Peyer's patch (tissue), 4 donors: ENCODE data around the gene SCUBE3. TPM values are rescaled to one million over a fixed set of nuclear protein-coding genes. Genes with fewer than 3 reads are reported as not detected.

Source experiments
- DNase-seq, 3 donors: peaks; one replicate each; pipeline ENCODE4 v3.0.0-alpha.2; 2017 to 2019
- H3K27ac ChIP-seq, 4 donors: fragments of 200-600 bp; sonication (generic); one replicate each; pipeline ENCODE4 v1.5.1; 2016 to 2019
- H3K27me3 ChIP-seq, 2 donors: fragments of 200-600 bp; sonication (generic); one replicate each; pipeline ENCODE4 v1.5.1; 2019
- H3K36me3 ChIP-seq, 3 donors: fragments of 200-600 bp; sonication (generic); one replicate each; pipeline ENCODE4 v1.5.1; 2016 to 2019
- H3K4me1 ChIP-seq, 4 donors: fragments of 200-600 bp; sonication (generic); one replicate each; pipeline ENCODE4 v1.5.1; 2016 to 2019
- H3K4me3 ChIP-seq, 4 donors: fragments of 200-600 bp; sonication (generic); 1 replicate in 3 of 4; 2 replicates in 1 of 4; pipeline ENCODE4 v1.5.1; 2016 to 2019; ENCODE audit warnings: mild to moderate bottlenecking in 1 of 4
- H3K9me3 ChIP-seq, 4 donors: fragments of 200-600 bp; sonication (generic); one replicate each; pipeline ENCODE4 v1.5.1; 2016 to 2019; ENCODE audit warnings: mild to moderate bottlenecking in 1 of 4
- POLR2A ChIP-seq, 2 donors: fragments of 450-650 bp; IDR thresholded peaks; one replicate each; pipeline ENCODE4 v1.5.1; 2017; ENCODE audit warnings: antibody characterized with exemption in 2 of 2, mild to moderate bottlenecking in 2 of 2, moderate library complexity in 2 of 2
- total RNA-seq, 4 donors: library from RNA; depleted of rRNA; stranded (reverse); fragments of >200 nt; gene quantifications; one replicate each; pipeline ENCODE4 v1.1.0, GENCODE V29; 2016
- TF ChIP-seq, protein P1 (sequence below), 6 experiments: fragments of 450-650 bp in 4 of 6; fragments of 200-600 bp in 2 of 6; sonication (generic) in 1 of 6; IDR thresholded peaks; one replicate each; pipeline ENCODE4 v1.5.1; 2017 to 2019; ENCODE audit warnings: antibody characterized with exemption in 6 of 6, mild to moderate bottlenecking in 3 of 6, moderate library complexity in 1 of 6

Gene SCUBE3
- total RNA-seq, 4 donors from 2014 or later, result not detected

DNA sequence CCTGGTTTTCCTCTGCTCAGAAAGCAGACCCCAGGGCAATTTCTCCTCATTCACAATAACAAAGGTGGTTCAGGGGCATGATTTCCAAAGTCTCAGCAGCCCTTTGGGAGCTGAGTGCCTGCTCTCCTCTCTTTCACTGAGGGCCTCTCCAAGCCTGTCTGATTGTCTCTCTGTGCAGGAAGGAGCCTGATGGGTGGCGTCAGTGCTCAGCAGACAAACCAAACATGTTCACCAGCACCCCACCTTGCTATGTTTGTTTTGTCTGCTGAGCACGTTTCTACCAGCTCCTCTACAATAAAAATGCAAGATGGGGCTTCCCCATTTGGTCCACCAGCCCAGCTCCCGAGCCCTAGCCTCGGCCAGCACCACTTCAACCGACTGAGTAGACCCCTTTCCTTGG is 47.2 kb upstream of the SCUBE3 start:
- H3K36me3 ChIP-seq, result no peaks in the 10 kb centered on the region
- no peak overlapping the region for H3K4me3 ChIP-seq
- peak overlapping the region in 1 of 4 donors; percentile 50 for H3K27ac ChIP-seq
- peaks cover 0 to 4% (median 0%) of the 10 kb centered on the region in 4 donors for H3K4me1 ChIP-seq
- no peak for DNase-seq
- H3K9me3 ChIP-seq, result no peaks in the 10 kb centered on the region
- TF ChIP-seq, protein P1, sequence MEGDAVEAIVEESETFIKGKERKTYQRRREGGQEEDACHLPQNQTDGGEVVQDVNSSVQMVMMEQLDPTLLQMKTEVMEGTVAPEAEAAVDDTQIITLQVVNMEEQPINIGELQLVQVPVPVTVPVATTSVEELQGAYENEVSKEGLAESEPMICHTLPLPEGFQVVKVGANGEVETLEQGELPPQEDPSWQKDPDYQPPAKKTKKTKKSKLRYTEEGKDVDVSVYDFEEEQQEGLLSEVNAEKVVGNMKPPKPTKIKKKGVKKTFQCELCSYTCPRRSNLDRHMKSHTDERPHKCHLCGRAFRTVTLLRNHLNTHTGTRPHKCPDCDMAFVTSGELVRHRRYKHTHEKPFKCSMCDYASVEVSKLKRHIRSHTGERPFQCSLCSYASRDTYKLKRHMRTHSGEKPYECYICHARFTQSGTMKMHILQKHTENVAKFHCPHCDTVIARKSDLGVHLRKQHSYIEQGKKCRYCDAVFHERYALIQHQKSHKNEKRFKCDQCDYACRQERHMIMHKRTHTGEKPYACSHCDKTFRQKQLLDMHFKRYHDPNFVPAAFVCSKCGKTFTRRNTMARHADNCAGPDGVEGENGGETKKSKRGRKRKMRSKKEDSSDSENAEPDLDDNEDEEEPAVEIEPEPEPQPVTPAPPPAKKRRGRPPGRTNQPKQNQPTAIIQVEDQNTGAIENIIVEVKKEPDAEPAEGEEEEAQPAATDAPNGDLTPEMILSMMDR (IDR thresholded peaks at IDR 0.05), result no peak
- TF ChIP-seq POLR2A (IDR thresholded peaks at IDR 0.05), result no peak
- no peaks in the 10 kb centered on the region for H3K27me3 ChIP-seq

DNA sequence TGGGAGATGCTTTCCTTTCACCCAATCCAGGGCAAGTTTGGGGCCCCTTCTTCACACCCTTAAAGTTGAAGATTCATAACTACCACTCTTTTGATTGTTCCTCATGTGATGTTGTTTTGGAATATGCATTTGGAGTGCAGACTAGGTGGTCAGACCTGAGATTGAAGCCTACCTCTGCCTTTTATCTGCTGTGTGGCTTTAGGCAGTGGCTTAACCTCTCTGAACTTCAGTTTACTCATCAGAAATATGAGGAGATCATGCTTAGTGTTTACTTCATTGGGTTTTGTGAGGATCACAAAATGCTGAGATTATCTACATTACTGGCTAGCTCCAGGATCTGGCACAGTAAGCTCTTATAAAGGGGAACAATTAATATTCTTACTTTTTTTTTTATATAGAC is 46.3 kb upstream of the SCUBE3 start:
- TF ChIP-seq, protein P1 (IDR thresholded peaks at IDR 0.05), result no peak
- no peak for TF ChIP-seq POLR2A (IDR thresholded peaks at IDR 0.05)

DNA sequence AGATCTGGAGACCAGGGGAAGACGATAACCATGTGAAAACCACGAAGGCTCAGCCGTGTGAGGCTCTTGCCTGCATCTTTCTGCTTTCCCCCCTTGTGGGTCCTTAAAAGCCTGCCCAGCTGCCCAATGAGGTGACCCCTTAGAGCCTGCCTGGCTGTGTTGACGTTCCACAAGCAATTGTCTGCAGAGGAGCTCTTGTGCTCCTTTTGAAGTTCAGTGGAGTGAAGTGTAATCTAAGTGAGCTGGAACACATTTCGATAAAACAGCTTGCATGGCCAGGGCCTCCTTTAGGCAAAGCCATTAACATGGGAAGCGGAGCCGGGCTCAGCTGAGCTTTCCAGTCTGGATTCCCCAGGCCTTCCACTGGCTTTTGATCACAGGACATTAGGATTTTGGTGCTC is 45.3 kb upstream of the SCUBE3 start:
- H3K27me3 ChIP-seq, result no peaks in the 10 kb centered on the region
- no peaks in the 10 kb centered on the region for H3K9me3 ChIP-seq
- H3K27ac ChIP-seq, result no peak overlapping the region
- DNase-seq, result no peak
- TF ChIP-seq, protein P1 (IDR thresholded peaks at IDR 0.05), result no peak
- H3K4me3 ChIP-seq, result no peak overlapping the region
- H3K36me3 ChIP-seq, result no peaks in the 10 kb centered on the region
- H3K4me1 ChIP-seq, result peaks cover 0 to 4% (median 0%) of the 10 kb centered on the region in 4 donors

More for the DNA sequence above, 46.3 kb upstream of the SCUBE3 start:
- Histone ChIP-seq H3K36me3 (no peaks in the 10 kb centered on the region), H3K27me3 (no peaks in the 10 kb centered on the region), H3K27ac (no peak overlapping the region), H3K9me3 (no peaks in the 10 kb centered on the region), H3K4me1 (peaks cover 0 to 4% (median 0%) of the 10 kb centered on the region in 4 donors), H3K4me3 (no peak overlapping the region)
- DNase-seq, result no peak

DNA sequence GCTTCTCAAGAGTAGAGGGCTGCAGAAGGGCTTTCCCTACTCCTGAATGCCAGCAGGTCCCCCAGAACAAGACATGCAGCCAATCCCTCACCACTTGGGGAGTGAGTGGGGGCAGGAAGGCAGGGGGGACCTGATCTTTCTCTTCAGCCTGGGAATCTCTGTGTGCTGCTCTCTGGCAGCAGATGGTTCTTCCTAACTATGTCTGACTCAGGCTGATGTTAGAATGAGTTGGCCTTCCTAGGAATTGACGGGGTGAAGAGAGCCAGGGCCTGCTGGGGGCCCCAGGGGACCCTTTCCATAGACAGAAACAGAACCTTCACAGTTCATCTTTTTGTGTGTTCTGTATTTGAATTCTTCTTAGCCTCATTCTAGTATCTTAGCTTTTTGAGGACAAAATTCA is 43.6 kb upstream of the SCUBE3 start:
- TF ChIP-seq POLR2A (IDR thresholded peaks at IDR 0.05), result no peak
- TF ChIP-seq, protein P1 (IDR thresholded peaks at IDR 0.05), result no peak

DNA sequence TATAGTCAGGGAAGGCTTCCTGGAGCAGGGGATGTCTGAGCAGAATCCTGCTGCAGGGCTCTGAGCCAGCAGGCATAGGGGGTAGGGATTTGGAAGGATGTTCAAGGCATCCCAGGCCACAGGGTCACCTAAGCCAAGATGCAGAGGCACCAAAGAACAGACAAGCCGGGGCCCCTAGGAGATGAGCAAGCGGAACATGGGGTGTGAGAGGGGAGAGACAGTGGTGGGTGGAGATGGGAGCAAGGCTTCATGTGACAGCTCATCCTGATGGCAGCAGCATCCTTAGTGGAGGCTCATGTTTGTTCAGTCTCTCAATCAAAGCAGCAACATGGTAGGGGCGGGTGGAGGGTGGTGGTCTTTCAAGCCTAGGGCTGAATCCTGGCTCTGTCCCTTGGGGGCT is 42.9 kb upstream of the SCUBE3 start:
- H3K27ac ChIP-seq, result no peak overlapping the region
- H3K9me3 ChIP-seq, result no peaks in the 10 kb centered on the region
- H3K27me3 ChIP-seq, result no peaks in the 10 kb centered on the region
- peaks cover 0 to 4% (median 0%) of the 10 kb centered on the region in 4 donors for H3K4me1 ChIP-seq
- H3K36me3 ChIP-seq, result no peaks in the 10 kb centered on the region
- no peak for DNase-seq
- TF ChIP-seq POLR2A (IDR thresholded peaks at IDR 0.05), result no peak
- TF ChIP-seq, protein P1 (IDR thresholded peaks at IDR 0.05), result no peak
- H3K4me3 ChIP-seq, result no peak overlapping the region

More for the DNA sequence above, 43.6 kb upstream of the SCUBE3 start:
- Histone ChIP-seq H3K4me1 (peaks cover 0 to 4% (median 0%) of the 10 kb centered on the region in 4 donors), H3K27me3 (no peaks in the 10 kb centered on the region), H3K4me3 (no peak overlapping the region), H3K9me3 (no peaks in the 10 kb centered on the region), H3K36me3 (no peaks in the 10 kb centered on the region), H3K27ac (no peak overlapping the region)
- no peak for DNase-seq

DNA sequence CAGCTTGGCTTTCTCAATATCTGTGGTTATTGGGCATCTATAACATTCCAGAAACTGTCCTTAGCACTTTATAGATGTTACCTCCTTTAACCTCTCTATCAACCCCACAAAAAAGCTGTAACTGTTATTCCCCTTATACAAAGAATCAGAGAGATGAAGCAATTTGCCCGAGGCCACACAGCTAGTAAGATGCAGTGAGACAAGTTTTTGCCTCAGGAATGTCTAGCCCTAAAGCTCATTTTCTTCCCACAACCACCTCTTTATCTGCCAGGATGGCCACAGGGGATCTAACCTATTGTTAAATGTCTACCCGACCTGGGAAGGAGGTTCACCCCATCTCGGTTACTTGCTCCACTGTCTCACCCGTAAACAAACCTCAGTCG is 40.7 kb upstream of the SCUBE3 start:
- DNase-seq, result no peak
- Histone ChIP-seq H3K27me3 (no peaks in the 10 kb centered on the region), H3K9me3 (no peaks in the 10 kb centered on the region), H3K4me3 (no peak overlapping the region), H3K4me1 (no peaks in the 10 kb centered on the region), H3K27ac (no peak overlapping the region), H3K36me3 (no peaks in the 10 kb centered on the region)
- TF ChIP-seq, protein P1 (IDR thresholded peaks at IDR 0.05), result no peak
- TF ChIP-seq POLR2A (IDR thresholded peaks at IDR 0.05), result no peak
